Neural progenitor cell (in vitro differentiated cells): ENCODE results near the gene MTMR6.

ENCODE experiments used
- CTCF ChIP-seq: fragments of 200-600 bp; sonication (generic); IDR thresholded peaks from 2 replicates; pipeline ENCODE4 v1.5.1; 2017; ENCODE audit warnings: antibody characterized with exemption, mild to moderate bottlenecking
- EZH2 ChIP-seq: fragments of 200-600 bp; sonication (generic); IDR thresholded peaks from 2 replicates; pipeline ENCODE4 v1.6.1; 2017; ENCODE audit warnings: antibody characterized with exemption, mild to moderate bottlenecking, moderate library complexity

- TF ChIP-seq CTCF (no peak), EZH2 (no peak)
Observed at GRCh38 chr13:25222740-25223139, 64.5 kb downstream of the MTMR6 start.
